Transverse colon (tissue), 4 donors: ENCODE data around the gene POTEJ.
"Not testable (repeated sequence)": the region's sequence is repeated elsewhere in the genome, so short reads cannot be mapped to it uniquely, and the experiment has no call there.

Experiments
- CTCF ChIP-seq, 5 experiments: fragments of 200-600 bp in 3 of 5; fragments of 450-650 bp in 2 of 5; sonication (generic) in 3 of 5; IDR thresholded peaks; 1 replicate in 2 of 5; 2 replicates in 3 of 5; pipeline ENCODE4 v1.5.1; 2016 to 2017; ENCODE audit warnings: antibody characterized with exemption in 5 of 5, inconsistent platforms in 3 of 5, mild to moderate bottlenecking in 2 of 5, moderate library complexity in 1 of 5
- EP300 ChIP-seq: sonication (generic); formaldehyde crosslinking; IDR thresholded peaks from one replicate; pipeline ENCODE4 v1.6.1; 2017; ENCODE audit warnings: antibody characterized with exemption, low read depth
- POLR2A ChIP-seq: fragments of 450-650 bp; IDR thresholded peaks from one replicate; pipeline ENCODE4 v1.6.1; 2016; ENCODE audit warnings: antibody characterized with exemption, mild to moderate bottlenecking, moderate library complexity
- POLR2AphosphoS5 ChIP-seq, 3 donors: sonication (generic); formaldehyde crosslinking; IDR thresholded peaks; one replicate each; pipeline ENCODE4 v1.6.1; 2016; ENCODE audit warnings: antibody characterized with exemption in 3 of 3

DNA sequence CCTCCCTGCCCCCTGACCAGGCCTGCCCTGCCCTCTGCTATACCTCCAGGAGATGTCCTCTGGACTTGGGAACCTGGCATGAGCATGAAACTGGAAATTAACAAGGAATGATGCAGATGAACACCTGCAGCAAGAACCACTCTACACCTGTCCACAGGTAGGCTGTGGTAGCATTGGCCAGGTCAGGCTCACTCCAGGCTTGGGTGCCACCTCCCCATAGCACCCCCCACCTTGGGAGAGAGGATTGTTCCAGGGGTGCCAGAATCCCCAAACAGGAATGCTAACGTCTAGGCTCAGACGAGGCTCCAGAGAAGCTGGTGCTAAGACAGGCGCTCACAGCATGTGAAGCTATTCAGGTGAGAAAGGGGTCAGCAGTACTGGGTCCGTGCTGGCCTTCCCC lies 17.2 kb upstream of the POTEJ start:
- TF ChIP-seq CTCF (IDR thresholded peaks at IDR 0.05); POLR2A; POLR2AphosphoS5 (IDR thresholded peaks at IDR 0.05); EP300: not testable (repeated sequence)
